Peyer's patch (tissue), 4 donors: ENCODE data around the gene RPL5.

Experiments
- CTCF ChIP-seq, 6 experiments: fragments of 450-650 bp in 4 of 6; fragments of 200-600 bp in 2 of 6; sonication (generic) in 1 of 6; IDR thresholded peaks; one replicate each; pipeline ENCODE4 v1.5.1; 2017 to 2019; ENCODE audit warnings: antibody characterized with exemption in 6 of 6, mild to moderate bottlenecking in 3 of 6, moderate library complexity in 1 of 6
- POLR2A ChIP-seq, 2 donors: fragments of 450-650 bp; IDR thresholded peaks; one replicate each; pipeline ENCODE4 v1.5.1; 2017; ENCODE audit warnings: antibody characterized with exemption in 2 of 2, mild to moderate bottlenecking in 2 of 2, moderate library complexity in 2 of 2

GRCh38 chr1:92886886-92887419 lies 55.1 kb downstream of the RPL5 start:
- TF ChIP-seq POLR2A (IDR thresholded peaks at IDR 0.05) (no peak), CTCF (IDR thresholded peaks at IDR 0.05) (no peak)
